ENCODE data around the gene YAE1.
A peak's percentile ranks its signal among the peaks of the same experiment; 100 is the strongest.
"Not testable (repeated sequence)": the region's sequence is repeated elsewhere in the genome, so short reads cannot be mapped to it uniquely, and the experiment has no call there.

YAE1 gene, protein sequence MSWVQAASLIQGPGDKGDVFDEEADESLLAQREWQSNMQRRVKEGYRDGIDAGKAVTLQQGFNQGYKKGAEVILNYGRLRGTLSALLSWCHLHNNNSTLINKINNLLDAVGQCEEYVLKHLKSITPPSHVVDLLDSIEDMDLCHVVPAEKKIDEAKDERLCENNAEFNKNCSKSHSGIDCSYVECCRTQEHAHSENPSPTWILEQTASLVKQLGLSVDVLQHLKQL

DNA sequence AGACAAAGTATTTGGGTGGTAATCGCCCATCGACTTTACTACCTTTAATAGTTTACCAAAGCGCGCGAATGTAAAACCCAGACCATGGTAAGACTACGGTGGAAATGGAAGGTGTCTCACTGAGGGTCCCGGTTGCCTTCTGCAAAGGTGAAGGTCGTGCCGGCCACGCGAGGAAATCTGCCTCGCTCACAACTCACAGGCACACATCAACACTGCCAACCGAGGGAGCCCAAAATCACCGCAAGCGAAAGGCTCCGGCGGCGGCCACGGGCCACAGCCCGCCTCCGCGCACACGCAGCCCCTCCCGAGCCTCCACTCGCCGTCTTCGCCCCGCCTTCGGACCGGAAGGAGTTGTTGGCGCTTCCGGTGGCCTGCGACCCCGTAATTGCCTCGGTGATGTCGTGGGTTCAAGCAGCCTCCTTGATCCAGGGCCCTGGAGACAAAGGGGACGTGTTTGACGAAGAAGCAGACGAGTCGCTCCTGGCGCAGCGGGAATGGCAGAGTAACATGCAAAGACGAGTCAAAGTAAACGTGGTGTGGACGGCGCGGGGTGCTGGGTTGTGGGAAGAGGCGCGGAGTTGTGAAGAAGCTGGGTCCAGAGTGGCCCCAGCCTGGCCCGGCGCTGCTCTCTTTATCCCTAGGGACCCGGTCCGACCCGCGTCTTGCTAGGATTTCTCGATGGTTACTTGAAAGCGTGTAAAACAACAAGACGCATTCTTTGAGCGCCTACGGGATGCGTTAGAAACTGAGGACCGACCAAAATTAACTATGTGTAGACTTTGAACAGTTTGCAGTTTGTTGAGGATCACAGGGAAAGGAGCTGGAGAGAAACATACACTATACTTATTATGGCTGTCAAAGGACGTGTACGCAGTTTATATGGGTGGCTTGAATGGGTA, at the start of gene YAE1:
TSS of gene YAE1 (plus strand) at position 382 of the 899 bp plus-strand sequence. CDS start at position 397, 15 bp downstream.
- DNase-seq (ENCODE audit: low read depth in 2 of 2) = peak; percentile 36 to 67

DNA sequence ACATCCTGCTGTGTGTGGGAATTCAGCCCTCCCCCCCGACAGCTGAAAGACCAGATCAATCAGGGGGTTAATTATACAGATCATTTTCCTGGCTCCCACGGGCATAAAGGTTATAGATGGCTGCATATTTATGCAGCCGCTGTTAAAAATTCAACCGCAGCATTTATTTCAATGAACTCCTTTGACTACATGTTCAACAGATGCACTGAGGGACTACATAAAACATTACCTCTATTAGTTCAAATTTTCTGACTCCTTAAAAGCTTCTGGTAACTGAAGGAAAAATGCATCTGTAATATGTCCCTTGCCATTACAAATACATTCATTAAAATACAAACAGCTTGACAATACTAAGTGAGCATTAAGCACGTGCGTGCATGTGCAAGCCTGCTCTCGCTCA, 49.7 kb upstream of the YAE1 start:
- DNase-seq (ENCODE audit: low read depth in 2 of 2) = no peak

DNA sequence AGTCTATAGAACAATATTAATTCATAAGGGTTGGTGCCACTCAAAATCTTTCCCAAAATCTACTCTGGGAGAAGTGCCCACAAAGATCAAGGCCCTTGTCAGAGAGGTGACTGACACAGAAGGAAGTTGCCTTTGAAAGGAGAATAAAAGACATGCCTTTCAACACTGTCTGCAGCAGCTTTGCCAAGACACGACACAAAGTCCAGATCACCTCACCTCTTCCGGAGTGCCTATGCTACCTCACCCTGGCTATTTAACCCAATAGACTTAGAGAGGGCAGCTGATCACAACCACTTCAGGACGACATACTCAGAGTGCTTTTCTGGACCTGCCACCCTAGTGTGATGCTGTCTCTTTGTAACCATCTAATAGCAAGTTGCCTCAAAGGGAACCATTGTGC, 49.0 kb upstream of the YAE1 start:
- DNase-seq (ENCODE audit: low read depth in 2 of 2) = no peak

DNA sequence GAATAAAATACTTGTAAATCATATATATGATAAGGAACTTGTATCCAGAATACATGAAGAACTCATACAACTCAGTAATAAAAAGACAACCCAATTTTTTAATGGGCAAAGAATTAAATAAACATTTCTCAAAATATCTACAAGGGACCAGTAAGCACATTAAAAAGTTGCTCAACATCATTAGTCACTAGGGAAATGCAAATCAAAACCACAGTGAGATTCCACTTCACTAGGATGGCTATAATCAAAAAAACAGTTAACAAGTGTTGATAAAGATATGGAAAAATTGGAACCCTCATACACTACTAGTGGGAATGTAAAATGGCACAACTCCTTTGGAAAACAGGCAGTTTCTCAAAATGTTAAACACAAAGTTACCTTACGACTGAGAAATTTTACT, 40.3 kb upstream of the YAE1 start:
- no peak for DNase-seq (ENCODE audit: low read depth in 2 of 2)

DNA sequence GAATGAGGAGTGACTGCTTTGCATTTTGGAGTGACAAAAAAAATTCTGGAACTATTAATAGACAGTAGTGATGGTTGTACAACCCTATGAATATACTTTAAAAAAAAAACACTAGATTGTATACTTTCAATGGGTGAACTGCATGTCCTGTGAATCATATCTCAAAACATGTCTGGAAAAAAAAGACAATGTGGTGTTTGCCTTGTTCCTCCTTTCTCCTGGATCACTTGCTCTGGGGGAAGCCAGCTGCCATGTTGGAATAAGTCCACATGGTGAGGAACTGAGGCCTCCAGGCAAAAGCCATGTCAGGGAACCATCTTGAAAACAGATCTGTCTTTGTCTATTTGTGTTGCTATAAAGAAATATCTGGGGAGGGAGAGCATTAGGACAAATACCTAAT, 39.5 kb upstream of the YAE1 start:
- no peak for DNase-seq (ENCODE audit: low read depth in 2 of 2)

DNA sequence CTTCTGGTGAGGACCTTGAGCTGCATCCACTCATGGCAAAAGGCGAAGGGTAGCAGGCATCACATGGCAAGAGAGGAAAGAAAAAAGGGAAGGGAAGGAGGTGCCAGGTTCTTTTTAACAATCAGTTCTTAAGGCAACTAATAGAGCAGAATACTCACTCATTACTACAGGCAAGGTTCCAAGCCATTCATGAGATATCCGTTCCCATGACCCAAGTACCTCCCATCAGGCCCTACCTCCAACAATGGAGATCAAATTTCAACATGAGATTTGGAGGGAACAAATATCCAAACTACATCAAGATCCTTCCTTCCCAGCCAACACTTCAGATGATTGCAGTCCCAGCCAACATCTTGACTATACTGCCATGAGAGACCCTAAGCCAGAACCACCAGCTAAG, 38.9 kb upstream of the YAE1 start:
- no peak for DNase-seq (ENCODE audit: low read depth in 2 of 2)

DNA sequence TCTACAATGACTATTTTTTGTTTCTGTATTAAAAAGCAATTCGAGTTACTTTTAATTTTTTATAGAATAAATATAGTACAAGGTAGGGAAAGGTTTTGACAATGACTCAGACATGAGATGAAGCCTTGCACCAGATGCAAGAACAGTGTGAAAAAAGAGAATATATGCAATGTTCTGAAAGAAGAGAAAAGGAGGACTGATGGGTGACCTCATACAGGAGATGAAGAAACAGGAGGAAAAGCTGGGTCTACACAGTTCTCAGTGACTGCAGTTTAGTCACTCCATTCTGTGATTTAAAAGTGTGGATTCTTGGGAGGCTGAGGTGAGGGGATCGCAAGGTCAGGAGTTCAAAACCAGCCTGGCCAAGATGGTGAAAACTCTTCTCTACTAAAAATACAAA, 38.3 kb upstream of the YAE1 start:
- no peak for DNase-seq (ENCODE audit: low read depth in 2 of 2)

DNA sequence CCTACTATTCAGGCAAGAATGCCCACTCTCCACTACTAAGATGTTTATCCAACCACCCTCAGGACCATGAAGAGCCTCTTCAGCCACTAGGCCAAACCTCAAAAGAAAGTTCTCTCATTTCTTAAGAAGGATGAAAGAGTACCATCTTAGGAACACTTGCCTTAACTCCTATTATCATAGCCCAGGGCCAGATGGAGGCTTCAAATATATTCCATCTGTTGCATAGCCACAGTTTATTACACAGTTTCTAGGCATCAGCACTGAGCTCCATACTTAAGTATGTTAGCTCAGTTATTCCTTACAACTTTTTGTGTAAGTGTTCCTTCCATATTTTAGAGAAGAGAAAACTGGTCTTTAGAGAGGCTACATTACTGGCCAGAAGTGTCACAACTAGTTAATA, 37.4 kb upstream of the YAE1 start:
- DNase-seq (ENCODE audit: low read depth in 2 of 2) = no peak

DNA sequence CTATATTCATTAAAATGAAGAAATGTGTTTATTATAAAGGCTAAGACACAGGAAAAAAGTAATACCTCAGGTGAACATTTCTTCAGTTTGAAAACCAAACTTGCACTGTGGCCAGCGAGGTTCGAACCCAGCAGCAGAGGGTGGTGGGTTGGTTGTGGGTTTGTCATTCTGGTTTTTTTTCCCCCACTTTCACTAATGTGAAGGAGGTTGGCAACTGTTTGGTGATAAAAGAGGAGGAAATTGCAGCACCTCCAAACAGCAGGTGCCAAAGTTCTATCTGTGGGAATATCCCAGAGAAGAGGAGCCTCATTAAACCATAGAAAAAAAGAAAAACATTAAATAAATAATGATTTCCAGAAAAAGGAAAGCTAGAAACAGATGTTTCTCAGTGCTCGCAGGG, 36.6 kb upstream of the YAE1 start:
- DNase-seq (ENCODE audit: low read depth in 2 of 2) = no peak

DNA sequence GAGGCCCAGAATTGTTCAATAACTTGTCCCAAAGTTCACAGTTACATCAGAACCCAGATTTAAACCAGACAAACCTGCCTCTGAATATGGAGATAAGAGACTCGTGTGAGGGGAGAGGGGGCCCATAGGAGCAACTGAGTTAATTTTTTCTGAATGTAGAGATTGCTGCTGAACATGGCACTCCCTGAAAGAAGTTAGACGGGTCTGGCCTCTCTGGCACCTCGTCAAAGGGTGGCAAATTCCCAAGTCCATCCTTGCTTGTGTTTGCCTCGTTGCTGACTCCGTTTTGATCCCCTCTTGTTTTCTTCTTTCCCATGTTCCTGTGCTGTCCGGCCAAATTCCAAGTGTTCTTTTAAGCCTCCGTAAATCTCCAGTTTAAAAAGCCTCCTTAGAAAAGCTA, 35.2 kb upstream of the YAE1 start:
- DNase-seq (ENCODE audit: low read depth in 2 of 2) = no peak

DNA sequence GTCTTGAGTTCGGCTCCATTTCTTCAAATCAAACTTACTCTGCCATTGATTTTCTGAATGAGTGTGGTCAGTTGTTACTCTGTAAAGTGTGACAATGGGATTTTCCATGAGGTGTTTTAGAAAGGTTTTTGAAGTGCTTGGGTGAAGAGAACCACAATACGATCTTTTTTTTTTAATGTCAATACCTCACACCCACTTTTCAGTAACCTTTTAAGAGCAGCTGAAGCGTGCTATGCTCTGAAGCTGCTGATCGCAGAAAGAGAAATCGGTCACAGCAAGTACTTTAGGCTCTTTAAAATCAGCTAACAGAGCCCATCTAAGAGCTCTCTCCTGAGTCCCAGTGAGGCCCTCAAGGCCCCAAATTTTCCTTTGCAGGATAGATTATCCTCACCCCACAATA, 34.4 kb upstream of the YAE1 start:
- DNase-seq (ENCODE audit: low read depth in 2 of 2) = no peak

DNA sequence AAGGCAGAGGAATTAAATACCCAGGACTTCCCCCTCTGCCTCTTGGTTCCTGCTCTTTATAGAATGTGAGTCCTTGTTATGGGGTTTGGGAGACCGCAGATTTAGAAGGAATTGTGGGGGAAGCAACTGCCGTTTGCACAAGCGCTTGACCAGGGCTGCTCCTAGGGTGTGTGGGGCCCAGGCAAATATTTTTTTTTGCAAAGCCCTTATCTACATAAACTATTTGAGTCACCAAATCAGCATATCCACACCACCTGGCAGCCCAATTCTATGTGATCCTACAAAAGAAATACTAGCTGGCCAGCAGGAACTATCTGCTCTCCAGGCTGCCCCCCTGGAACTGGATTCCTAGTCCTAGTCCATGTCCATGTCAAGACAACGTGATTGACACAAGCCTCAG, 33.4 kb upstream of the YAE1 start:
- DNase-seq (ENCODE audit: low read depth in 2 of 2) = no peak

DNA sequence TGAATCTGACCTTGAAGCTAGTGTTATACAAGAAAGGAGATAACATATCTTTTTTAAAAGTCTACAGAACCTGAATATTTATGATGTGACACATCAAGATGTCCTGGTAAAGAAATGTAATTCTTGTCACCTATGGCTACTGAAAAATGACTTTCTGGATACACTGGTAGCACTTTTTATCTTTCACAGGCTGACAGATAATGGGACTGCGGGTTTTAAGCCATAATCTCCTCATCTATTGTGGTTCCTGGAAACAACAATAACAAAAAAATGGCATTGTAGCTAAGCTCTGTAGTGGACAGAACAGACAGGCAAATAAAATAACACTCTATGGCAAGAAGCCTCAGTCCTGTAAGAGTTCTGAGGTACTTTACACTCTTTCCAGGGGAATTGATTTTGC, 31.6 kb upstream of the YAE1 start:
- DNase-seq (ENCODE audit: low read depth in 2 of 2) = no peak

DNA sequence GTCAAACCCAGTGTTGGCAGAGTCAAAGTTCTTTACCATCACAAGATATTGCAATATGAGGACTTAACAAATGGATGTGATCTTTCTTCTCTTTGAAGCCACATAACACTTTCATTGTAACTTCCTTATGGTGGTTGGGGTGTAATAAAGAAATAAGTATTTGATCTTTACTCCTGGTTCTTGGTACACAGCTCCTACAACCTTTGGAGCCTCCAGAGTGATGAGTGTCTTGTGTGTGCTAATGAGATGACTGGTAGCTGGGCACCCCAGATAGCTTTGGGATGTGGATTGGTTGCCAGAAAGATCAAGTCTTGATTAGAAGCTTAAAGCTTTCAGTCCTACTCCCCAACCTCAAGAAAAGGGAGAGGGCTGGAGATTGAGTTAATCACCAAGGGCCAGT, 31.1 kb upstream of the YAE1 start:
- no peak for DNase-seq (ENCODE audit: low read depth in 2 of 2)

DNA sequence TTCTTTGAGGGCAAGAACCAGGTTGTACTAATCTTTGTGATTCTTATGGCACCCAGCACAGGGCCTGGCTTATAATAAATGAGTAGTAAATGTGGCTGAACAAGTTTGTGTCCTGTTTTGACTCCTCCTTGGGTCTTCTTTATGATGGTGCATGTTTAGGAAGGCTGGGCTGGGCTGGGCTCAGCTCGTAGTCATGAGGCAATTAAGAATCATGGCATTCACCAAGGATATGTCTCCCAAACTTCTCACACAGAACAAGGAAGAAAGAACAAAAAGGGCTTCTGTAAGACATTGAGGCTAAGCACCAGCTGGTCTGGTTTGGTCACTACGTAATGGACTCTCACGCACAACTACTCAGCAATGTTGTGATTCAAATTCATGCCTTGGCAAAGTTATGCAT, 30.5 kb upstream of the YAE1 start:
- DNase-seq (ENCODE audit: low read depth in 2 of 2) = no peak

DNA sequence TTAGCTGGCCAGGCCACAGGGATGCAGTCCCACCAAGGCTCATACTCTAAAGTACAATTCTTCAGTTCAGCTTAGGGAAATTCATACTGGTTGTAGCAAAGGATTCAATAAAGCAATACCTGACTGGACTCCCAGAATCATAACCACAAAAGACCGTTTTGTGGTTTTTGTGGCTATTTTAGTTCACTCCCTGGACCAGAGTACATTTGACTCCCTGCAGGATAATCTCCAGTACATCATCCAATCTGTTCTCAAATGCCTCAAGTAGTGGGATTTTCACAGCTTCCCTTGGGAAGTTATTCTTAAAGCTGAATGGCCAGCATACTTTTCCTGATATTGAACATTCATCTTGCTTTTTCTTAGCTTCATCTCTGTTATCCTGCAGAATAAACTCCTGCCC, 29.3 kb upstream of the YAE1 start:
- DNase-seq (ENCODE audit: low read depth in 2 of 2) = no peak

DNA sequence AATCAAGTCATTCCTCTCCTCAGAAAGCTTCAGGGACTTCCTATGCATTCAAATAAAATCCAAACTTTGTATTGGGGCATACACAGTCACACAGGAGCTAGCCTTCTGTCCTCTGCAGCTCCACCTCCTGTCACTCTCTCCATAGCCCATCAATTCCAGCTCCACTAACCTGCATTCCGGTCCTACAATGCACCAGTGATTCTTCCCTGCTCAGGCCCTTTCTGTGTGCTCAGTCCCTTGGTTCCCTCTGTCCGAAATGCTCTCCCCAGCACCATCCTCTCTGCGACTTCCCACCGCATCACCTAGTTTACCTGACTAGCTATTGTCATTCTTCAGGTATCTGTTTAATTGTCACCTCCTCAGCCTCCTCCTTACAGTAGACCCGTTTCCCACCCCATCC, 26.4 kb upstream of the YAE1 start:
- DNase-seq (ENCODE audit: low read depth in 2 of 2) = no peak

DNA sequence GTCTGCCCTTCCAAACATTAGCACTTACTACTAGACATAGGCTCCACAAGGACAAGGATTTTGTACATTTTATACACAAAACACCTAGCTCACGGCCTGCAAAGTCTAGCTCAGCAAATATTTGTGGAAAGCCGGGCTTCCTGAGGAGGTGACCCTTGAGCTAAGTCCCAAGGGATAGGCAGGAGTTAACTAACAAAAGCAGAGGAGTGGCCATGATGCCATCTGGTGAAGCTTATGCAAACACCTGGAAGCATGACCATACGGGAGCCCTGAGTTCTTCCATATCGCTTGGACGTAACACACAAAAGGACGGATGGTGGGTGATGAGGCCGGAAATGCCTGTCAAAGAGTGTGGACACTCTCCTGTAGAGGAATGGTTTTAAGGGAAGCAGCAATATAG, 25.9 kb upstream of the YAE1 start:
- DNase-seq (ENCODE audit: low read depth in 2 of 2) = no peak

DNA sequence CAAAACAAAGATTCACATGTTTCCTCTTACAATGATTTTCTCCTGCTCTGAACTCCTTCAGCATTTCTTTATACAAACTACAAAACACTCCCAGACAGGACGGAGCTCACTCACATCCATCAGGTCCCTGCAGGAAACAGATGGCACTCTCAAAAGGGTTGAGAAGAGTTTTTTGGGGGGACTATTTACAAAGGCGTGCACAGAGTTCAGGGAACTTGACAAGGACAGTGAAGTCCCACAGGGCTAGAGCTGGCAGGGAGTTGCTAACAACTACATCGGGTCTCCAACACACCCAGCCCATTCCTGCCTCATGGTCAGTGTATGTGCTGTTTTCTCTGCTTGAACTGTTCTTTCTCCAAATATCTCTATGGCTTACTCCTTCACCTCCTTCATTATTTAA, 24.7 kb upstream of the YAE1 start:
- DNase-seq (ENCODE audit: low read depth in 2 of 2) = no peak

DNA sequence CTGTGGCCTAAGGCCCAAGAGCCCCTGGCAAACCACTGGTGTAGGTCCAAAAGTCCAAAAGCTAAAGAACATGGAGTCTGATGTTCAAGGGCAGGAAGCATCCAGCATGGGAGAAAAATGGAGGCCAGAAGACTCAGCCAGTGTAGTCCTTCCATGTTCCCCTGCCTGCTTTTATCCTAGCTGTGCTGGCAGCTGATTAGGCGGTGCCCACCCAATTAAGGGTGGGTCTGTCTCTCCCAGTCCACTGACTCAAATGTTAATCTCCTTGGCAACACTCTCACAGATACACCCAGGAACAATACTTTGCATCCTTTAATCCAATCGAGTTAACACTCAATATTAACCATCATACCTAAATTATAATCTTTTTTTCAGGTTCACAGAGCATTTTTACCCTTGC, 21.4 kb upstream of the YAE1 start:
- not testable (repeated sequence) for DNase-seq (ENCODE audit: low read depth in 2 of 2)

DNA sequence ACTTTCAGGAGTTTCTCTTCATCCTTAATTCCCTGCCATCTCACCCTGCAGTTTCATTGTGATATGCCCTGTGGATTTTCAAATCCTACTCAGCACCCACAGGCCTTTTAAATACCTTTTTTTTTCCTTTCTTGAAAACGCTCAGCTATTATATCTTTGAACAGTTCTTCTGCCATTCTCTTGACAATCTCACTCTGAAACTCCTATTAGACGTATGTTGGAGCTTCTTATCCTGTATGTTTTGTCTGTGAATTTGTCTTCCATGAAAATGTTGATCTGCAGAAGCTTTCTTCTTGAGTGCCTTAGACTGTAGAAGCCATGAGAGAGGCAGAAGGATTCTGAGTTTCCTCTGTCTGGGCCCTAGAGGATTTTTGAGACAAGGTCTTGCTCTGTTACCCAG, 18.9 kb upstream of the YAE1 start:
- no peak for DNase-seq (ENCODE audit: low read depth in 2 of 2)

DNA sequence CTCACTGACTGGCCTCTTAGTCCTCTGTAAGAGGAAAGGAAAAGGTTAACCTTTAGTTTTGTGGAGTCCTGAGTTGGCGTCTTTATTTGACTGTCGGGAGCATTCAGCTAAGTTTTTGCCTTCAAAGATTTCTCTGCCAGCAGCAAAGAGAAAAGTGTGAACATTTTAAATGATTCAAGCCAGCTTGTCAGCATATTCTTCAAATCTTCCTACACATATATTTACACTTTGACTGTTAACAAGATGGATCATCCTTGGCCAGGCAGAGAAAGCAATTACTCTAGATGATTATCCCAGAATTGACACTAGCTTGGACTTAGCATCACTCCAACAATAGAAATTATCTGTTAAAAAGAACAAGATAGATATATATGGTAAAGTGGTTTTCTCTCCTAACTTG, 15.8 kb upstream of the YAE1 start:
- DNase-seq (ENCODE audit: low read depth in 2 of 2) = no peak

DNA sequence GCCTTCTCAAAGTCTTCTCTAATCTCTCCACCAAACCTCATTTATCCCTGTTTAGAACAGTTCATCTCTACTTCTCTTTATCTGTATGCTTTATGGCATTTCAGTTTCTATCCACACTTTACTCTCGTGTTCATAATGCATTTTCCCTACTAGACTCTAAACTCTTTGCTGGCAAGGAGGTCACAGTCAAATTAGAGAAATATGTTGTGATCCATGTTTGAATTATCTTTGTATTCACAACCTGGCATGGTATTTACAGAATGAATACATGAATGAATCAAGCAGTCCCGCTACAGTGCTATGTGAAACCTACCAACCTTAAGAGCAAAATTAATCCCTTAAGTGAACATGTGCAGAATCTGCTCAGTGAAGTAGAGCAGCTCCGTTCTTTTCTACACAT, 12.8 kb upstream of the YAE1 start:
- DNase-seq (ENCODE audit: low read depth in 2 of 2) = no peak
